Activated gamma-delta T cell (primary cell): ENCODE data around the gene TMEM63A.
"Not testable (repeated sequence)": the region's sequence is repeated elsewhere in the genome, so short reads cannot be mapped to it uniquely, and the experiment has no call there.

Experiments used
- DNase-seq: peaks from one replicate; lab custom pipeline; 2025; lab: John Stamatoyannopoulos, UW

Gene TMEM63A

DNA sequence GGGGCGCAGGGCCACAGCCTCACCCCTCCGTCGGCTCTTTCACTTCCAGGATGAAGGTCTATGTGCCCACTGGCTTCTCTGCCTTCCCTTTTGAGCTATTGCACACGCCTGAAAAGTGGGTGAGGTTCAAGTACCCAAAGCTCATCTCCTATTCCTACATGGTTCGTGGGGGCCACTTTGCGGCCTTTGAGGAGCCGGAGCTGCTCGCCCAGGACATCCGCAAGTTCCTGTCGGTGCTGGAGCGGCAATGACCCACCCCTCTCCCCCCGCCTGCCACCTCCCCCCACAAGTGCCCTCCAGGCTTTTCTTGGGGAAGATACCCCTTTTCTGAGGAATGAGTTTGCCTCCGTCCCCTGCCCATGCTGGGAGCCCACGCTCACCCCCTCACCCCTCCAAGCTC lies 37.1 kb downstream of the TMEM63A start:
- no peak for DNase-seq

DNA sequence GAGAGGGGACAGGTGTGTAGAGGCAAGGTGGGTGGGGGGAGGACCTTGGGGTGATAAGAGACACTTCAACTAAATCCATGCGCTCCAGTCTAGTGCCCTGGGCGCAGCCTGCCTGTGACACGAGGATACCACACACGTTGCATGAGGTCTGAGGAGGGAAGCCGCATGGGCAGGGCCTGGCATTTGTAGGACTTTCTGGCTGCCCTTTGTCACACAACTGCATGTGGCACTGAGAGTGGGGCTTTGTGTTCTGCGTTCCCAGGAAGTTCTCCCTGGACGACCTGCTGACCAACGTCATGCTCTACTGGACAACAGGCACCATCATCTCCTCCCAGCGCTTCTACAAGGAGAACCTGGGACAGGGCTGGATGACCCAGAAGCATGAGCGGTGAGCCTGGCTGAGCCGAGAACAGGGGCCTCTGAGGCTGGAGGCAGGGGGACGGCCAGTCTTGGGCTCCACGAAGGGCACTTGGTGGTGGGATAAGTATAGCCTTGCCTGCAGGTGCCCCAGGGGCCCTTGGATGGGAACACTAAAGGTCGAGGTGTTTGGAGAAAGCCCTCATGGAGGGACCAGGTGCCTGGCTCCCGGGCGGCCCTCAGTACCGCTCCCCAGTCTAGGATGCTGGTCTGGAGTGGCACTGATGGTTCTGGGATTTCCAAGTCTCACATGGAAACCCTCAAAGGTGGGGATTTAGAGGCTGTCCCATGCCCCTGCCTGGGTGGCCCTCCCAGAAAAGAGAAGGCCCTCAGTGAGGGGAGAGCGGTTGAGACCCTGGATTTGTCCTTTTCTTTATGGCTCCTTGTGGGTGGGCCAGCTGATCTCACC lies 37.7 kb downstream of the TMEM63A start:
- no peak for DNase-seq

DNA sequence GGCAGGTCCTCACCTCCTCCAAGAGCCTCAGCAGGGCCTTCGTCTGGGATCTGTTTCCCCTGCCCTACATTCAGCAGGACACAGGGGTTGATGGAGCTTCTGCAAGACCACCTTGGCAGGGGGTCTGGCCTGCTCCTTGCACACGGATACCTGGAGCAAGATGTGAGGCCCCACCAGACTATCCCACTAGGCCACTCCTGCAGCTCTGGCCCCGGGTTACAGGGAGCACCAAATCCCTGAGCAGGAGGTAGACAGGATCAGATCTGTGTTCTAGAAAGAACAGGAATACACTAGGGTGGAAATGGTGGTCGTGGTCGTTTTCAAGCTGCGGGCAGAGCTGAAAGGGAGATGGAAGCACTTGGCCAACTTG lies 38.8 kb downstream of the TMEM63A start:
- no peak for DNase-seq

DNA sequence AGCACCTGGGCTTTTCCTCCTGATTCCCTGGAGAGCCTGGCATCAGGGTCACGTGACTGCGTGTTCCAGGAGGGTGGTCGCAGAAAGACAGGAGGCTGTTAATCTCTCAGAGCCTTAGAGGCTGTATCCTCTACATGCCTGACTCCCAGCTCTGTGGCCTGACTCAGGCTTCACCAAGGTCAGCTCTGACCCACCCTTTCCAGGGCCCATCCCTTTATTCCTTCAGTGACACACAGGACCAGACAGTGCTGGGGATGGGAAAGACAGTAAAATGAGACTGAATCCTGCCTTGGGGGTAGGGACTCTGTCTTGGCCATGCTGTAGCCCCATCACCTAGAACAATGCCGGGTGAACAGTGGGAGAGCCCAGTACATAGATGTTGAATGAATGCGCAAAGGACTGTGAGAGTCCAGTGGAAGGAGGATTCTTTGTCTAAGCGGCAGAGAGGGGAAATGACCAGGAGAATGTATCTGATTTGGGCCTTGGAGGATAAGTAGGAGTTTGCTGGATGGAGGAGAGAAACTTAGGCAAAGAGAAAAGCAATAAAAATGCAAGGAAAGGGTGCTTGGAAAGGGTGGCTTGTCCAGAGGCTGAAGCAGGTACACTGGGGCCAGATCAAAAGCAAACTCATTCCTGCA lies 39.3 kb downstream of the TMEM63A start:
- no peak for DNase-seq

DNA sequence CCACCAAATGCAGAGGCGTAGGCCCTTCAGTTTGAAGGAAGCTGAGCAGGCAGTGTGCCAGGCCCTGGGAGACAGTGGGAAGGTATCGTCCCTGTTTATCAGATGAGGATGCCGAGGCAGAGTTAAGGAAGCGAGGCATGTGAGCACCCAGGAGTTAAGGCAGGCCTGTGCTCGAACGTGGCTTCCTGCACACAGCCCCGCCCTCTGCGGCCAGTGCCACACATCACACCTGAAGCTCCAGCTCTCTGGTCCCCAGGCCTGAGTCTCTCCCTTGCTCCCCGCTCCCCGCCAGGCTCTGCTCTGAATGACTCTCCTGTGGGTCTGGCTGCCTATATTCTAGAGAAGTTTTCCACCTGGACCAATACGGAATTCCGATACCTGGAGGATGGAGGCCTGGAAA lies 40.1 kb downstream of the TMEM63A start:
- no peak for DNase-seq

DNA sequence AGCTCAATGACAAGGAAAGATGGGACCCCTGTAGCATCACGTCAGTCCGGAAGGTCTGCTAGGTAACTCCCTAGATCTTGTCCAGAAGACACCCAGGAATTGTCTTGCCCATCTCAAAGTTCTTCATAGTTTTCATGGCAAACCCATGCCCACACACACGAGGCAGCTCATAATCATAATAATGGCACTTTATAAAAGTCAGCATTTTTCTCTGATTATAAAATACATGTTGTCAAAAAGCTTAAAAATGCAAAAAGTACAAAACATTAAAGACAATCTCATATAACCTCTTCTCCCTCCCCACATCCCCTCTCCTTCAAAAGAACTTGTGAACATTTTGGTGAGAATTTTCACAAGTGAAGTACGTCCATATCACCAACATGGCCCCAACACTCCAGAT lies 41.5 kb downstream of the TMEM63A start:
- DNase-seq: no peak

DNA sequence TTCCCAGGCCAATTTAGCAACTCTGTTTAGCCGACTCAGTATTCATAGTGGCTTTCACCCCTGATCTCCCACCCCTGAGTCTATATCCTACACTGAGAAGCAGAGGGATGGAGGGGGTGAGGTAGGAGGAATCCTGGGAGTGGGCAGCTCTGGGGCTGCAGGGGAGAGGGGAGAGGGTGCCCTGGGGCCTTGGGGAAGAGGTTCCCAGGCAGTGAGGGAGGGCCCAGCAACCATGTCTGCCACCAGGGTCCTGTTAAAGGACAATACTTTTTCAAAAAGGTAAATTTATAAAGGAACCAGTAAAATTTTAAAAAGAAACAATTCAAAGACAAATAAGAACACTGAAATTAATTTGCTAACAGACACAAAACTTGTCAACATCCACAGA lies 42.0 kb downstream of the TMEM63A start:
- DNase-seq: no peak

DNA sequence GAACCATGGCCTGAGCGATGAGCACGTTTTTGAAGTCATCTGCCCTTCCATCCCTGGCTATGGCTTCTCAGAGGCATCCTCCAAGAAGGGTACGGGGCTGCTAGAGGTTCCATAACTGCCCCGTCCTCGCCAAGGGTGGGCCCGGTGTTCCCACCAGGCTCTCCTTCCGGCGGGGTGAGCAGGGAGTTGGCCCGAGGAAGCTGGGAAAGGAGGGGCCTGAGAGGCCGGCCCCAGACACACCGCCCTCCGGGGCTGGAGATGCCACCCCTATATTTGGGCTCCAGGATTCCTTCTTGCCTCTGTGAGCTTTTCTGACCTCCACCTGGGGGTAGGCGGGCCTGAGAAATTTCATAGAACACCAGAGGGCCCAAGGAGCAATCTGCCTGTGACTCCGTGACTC lies 43.4 kb downstream of the TMEM63A start:
- no peak for DNase-seq

DNA sequence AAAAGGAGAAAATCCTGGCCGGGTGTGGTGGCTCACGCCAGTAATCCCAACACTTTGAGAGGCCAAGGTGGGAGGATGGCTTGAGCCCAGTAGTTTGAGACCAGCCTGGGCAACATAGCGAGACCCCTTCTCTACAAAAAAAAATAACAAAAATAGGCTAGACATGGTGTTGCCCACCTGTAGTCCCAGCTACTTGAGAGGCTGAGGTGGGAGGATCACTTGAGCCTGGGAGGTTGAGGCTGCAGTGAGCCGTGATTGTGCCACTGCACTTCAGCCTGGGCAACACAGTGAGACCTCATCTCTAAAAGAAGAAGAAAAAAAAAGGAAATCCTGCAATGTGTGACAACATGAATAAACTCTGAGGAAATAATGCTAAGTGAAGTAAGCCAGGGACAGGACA lies 45.9 kb downstream of the TMEM63A start:
- not testable (repeated sequence) for DNase-seq

DNA sequence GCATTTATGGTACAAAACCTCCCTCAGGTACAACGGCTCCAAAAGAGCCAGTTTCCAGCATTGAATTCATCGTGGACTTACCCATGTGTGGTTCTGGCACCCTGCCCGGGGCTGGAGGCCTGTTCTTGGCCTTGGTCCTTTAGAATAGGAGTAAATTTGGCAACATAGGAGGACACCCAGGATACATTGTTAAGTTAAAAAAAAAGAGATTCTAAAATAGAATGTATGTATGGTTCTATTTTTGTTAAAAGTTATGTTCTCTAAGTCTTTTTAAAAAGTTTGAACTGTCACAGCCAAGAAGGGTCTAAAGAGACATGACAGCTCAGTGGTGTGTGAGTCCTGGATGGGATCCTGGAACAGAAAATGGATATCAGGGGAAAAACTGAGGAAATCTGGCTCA lies 46.3 kb downstream of the TMEM63A start:
- no peak for DNase-seq

DNA sequence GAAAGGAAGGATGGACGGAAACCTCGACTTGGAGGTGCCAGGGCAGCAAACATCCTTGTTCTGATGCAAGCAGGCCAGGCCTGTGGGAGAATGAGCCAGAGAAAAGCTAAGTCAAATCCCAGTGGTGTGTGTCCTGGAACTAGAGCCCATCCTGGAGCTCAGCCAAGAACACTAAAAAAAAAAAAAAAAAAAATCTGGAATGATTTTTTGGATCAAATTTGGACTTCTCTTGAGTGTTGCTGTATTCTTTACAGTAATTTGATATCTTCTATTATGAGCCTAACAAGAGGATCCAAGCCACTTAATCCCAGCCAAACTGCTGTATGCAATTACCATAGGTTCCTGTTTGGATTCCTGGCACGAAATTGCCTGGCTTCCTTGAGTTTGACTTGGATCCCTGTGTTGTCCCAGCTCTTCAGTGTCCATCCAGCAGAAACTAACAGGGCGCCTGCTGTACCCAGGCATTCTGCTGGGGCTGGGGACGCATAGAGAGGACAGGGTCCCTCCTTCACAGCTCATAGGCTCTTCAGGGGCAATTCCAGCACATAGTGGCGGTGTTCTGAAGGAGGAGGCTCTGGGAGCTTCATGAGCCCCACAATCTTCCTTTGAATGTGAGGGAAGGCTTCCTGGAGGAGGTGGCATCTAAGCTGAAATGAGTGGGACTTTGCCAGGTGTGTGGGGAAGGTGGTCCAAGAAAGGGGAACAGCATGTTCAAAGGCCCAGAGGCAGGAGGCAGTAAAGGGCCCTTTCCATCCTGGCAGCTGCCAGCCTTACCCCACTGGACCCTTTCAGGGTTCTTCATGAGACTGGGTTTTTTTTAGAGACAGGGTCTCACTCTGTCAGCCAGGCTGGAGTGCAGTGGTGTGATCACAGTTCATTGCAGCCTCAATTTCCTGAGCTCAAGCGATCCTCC lies 47.5 kb downstream of the TMEM63A start:
- DNase-seq: no peak

DNA sequence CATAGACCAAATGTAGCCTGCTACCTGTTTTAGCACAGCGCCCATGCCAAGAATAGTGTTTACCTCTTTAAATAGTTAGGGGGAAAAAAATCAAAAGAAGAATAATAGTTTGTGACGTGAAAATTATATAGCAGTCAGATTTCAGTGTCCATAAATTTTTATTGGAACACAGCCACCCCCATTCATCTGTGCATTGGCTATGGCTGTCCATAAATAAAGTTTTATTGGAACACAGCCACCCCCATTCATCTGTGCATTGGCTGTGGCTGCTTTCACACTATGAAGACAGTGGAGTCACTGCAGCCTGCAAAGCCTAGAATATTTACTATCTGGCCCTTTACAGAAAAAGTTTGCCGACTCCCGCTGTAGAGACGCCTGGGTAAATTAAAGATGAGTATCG lies 51.3 kb downstream of the TMEM63A start:
- DNase-seq: no peak

DNA sequence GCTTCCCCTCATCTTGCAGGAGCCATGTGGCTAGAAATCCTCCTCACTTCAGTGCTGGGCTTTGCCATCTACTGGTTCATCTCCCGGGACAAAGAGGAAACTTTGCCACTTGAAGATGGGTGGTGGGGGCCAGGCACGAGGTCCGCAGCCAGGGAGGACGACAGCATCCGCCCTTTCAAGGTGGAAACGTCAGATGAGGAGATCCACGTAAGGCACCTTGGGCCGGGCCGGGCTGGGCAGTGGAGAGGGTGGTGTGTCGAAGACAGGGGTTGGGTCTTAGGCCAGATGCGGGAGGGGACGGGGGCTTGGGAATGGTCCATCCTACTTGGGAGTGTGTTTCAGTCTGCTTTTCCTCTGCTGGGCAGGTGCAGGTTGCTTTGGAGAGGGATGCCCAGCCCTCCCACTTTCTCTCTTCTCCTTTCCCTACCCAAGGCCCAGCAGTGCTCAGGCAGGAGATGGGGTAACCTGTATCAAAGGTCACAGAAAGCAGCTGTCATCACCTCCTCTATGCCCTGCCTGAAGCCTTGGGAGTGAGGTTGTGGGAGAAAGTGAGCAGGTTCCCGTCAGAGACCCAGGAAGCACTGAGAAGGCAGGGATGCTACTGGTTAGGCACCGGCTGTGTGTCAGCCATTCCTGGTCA lies 53.4 kb downstream of the TMEM63A start:
- no peak for DNase-seq

DNA sequence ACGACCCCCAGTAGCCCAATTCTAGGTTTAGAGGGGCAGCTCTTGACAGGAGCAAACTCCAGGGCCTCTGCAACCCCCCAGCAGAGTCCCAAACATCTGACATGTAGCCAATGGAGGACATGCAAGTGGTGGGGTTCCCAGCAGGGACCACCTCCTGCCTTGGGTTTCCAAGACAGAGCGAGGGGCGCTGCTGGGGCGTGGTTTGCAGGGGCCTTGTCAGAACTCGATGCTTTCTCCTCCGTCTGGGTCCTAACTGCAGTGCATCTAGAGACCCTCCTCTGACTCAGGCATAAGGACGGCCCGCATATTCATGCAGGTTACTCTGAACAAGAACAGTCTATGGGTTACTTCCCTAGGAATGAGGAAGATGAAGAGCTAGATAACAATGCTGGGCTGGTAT lies 55.1 kb downstream of the TMEM63A start:
- no peak for DNase-seq

DNA sequence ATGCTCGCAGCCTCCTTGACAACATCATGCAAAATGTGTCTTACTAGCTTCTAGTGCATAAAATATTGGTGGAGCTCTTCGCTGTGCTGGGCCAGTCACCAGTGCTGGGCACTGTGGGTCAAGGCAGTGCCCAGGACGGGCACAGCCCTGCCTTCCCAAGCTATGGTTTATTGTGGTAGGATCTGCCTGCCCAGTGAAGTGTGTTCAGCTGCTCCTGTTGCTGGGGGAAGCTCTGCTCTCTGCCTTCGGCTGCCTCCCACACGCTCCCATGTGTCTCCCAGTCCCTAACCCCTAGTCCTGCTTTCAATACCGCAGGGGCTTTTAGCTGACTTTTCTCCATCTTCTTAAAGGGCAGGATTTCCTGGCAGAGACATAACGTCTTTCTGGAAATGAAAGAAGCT lies 56.6 kb downstream of the TMEM63A start:
- DNase-seq: no peak

DNA sequence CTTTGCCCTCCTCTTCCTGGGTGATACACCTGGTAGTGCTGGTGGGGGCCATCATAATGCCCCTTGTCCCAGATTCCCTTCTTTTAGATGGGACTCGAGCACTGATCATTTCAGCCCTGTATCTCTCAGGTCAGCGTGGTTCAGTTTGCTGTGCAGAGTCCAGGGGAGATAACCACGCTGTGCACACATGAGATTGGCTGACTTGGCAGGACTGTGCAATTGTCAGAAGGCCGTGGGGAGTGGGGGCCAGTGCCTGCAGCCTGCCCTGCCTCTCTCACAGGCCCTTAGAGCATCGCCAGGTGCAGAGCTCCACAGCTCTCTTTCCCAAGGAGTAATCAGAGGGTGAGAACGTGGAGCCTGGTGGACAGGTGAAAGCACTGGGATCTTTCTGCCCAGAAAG lies 57.1 kb downstream of the TMEM63A start:
- DNase-seq: no peak

DNA sequence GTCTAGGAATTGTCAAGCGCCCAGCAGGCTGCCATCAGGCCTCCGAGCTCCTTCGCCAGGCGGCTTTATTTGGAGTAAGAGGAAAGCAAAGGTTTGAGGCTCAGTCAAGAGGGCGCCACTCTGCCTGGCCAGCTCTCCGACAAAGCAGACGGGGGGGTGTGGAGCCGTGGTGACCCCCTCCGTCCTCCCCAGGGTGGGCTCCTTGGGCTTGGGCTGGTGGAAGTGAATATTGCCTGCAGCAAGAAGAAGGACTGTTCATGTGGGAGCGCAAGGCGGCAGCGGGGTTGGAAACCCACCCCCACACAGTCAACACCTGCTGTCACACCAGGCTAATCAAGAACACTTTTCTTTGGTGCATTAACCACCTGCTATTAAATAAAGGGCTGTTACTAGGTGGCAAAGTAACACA lies 57.6 kb downstream of the TMEM63A start:
- no peak for DNase-seq

DNA sequence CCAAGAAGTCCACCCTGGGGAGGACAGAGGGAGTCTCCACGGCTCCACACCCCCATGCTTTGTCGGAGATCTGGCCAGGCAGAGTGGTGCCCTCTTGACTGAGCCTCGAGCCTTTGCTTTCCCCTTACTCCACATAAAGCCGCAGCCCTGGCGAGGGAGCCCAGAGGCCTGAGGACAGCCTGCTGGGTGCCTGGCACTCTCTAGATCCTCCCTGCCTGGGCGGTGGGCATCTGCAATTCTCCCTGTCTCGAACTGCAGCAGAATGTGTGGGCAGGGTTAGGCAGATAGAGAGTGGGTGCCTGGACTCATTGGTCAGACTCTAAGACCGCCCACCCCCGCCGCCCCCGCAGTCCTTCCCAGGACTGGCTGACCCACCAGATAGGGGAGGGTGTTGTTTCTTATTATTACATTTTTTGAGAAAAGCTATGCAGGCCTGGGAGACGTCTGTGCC lies 58.3 kb downstream of the TMEM63A start:
- DNase-seq: no peak

DNA sequence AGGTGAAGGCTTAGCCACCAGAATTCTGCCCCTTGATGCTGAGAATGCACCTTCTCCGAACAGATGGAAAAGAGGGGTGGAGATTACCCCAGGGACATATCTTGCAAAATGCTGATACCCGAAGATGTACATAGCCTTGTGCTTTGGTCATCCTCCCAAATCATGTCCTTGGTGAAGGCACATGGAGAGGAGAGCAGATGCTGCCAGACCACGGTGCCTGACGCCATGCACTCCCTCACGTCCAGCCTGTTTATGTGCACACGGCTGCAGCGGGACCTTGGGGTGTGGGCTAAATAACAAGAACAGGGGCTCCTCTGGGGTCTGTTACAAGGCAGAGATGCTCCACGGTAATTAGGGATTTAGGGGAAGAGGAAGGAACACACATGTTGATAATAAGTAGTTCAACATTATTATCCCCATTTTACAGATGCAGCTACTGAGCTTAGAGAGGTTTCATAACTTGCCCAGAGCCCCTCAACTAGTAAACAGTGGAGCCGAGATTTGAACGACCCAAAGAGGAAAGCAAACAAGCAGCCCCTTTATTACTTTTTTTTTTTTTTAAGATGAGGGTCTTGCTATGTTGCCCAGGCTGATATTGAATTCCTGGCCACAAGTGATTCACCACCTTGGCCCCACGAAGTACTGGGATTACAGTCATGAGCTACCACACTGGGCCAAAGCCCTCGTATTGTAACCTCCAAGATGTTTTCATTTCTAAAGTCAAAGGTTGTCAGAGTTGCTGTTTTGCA lies 59.4 kb downstream of the TMEM63A start:
- no peak for DNase-seq

DNA sequence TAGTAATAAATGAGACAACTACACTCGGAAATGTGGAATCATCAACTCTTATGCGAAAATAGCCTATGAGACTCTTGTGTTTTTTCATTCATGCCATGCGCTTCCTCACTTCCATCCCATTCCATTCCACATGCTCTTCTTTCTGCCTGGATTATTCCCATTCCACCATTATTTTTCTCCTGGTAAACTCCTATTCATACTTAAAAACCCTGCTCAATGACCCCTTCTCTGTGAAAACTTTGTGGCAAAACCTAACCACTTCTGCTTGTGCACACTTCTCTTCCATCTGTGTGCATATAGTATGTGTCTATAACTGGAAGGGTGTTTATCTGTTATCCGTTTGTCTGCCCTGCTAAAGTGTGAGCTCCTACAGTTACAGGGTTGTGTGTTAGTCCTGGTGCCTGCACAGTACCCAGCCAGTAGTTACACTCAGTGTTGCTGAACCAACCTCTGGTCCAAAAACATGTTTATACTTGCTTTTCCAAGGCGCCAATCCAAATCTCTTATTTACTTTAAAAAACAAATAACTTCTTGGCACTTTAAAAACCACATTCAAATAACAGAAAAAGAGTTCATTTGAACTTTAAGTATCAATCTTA lies 61.6 kb downstream of the TMEM63A start:
- no peak for DNase-seq
